ENCODE data around the gene MCM7.

Gene MCM7

DNA sequence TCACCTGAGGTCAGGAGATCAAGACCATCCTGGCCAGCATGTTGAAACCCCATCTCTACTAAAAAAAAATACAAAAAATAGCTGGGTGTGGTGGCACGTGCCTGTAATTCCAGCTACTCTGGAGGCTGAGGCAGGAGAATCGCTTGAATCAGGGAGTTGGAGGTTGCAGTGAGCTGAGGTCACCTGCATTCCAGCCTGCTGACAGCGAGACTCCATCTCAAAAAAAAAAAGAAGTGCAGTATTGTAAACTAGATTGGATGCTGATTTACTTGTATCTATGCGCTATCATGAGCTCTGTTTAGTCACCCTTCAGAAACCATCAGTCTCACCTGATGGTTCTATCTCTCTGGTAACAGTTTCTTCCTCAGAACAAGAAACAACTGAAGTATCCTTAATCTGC lies 37.8 kb downstream of the MCM7 start:
- H3K9me2 ChIP-seq (replicated peaks; ENCODE audit: insufficient read depth, low read length), result no peaks in the 10 kb centered on the region
- H2AFZ ChIP-seq (ENCODE audit: low read depth, low read length, severe bottlenecking), result no peak overlapping the region
- no peaks in the 10 kb centered on the region for H3K9me3 ChIP-seq (ENCODE audit: insufficient read depth, low read length)
- no peaks in the 10 kb centered on the region for H3F3A ChIP-seq (ENCODE audit: insufficient read depth)
- H4K20me1 ChIP-seq (ENCODE audit: low read depth, low read length), result no peaks in the 10 kb centered on the region
- no peaks in the 10 kb centered on the region for H3K79me2 ChIP-seq (ENCODE audit: insufficient read depth, low read length)
- H3K9ac ChIP-seq (ENCODE audit: low read length), result no peak overlapping the region
- H3K4me2 ChIP-seq (ENCODE audit: low read depth, low read length, poor library complexity, severe bottlenecking), result no peak overlapping the region
- no peak overlapping the region for H3K4me3 ChIP-seq (ENCODE audit: insufficient read depth, low read length, poor library complexity, severe bottlenecking)
- H3K36me3 ChIP-seq (ENCODE audit: low read length), result no peaks in the 10 kb centered on the region
- H3K27me3 ChIP-seq (ENCODE audit: low read length), result no peaks in the 10 kb centered on the region
- H3K27ac ChIP-seq (ENCODE audit: low read depth, low read length), result no peak overlapping the region
- TF ChIP-seq EZH2phosphoT487 (conservative IDR thresholded peaks at IDR 0.05; ENCODE audit: low read length), result no peak
- TF ChIP-seq, protein P1, sequence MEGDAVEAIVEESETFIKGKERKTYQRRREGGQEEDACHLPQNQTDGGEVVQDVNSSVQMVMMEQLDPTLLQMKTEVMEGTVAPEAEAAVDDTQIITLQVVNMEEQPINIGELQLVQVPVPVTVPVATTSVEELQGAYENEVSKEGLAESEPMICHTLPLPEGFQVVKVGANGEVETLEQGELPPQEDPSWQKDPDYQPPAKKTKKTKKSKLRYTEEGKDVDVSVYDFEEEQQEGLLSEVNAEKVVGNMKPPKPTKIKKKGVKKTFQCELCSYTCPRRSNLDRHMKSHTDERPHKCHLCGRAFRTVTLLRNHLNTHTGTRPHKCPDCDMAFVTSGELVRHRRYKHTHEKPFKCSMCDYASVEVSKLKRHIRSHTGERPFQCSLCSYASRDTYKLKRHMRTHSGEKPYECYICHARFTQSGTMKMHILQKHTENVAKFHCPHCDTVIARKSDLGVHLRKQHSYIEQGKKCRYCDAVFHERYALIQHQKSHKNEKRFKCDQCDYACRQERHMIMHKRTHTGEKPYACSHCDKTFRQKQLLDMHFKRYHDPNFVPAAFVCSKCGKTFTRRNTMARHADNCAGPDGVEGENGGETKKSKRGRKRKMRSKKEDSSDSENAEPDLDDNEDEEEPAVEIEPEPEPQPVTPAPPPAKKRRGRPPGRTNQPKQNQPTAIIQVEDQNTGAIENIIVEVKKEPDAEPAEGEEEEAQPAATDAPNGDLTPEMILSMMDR (IDR thresholded peaks at IDR 0.05; ENCODE audit: insufficient read depth, low read length, poor library complexity, severe bottlenecking), result no peak

GRCh38 chr7:100061518-100062193 lies 39.5 kb downstream of the MCM7 start:
- H3K9me2 ChIP-seq (replicated peaks; ENCODE audit: insufficient read depth, low read length), result no peaks in the 10 kb centered on the region
- no peak overlapping the region for H3K4me3 ChIP-seq (ENCODE audit: insufficient read depth, low read length, poor library complexity, severe bottlenecking)
- H4K20me1 ChIP-seq (ENCODE audit: low read depth, low read length), result no peaks in the 10 kb centered on the region
- TF ChIP-seq EZH2phosphoT487 (conservative IDR thresholded peaks at IDR 0.05; ENCODE audit: low read length), result no peak
- TF ChIP-seq, protein P1 (IDR thresholded peaks at IDR 0.05; ENCODE audit: insufficient read depth, low read length, poor library complexity, severe bottlenecking), result no peak
- no peaks in the 10 kb centered on the region for H3F3A ChIP-seq (ENCODE audit: insufficient read depth)
- H3K9ac ChIP-seq (ENCODE audit: low read length), result no peak overlapping the region
- no peaks in the 10 kb centered on the region for H3K36me3 ChIP-seq (ENCODE audit: low read length)
- H3K27ac ChIP-seq (ENCODE audit: low read depth, low read length), result no peak overlapping the region
- no peak overlapping the region for H2AFZ ChIP-seq (ENCODE audit: low read depth, low read length, severe bottlenecking)
- no peaks in the 10 kb centered on the region for H3K79me2 ChIP-seq (ENCODE audit: insufficient read depth, low read length)
- no peaks in the 10 kb centered on the region for H3K27me3 ChIP-seq (ENCODE audit: low read length)
- no peak overlapping the region for H3K4me2 ChIP-seq (ENCODE audit: low read depth, low read length, poor library complexity, severe bottlenecking)
- H3K9me3 ChIP-seq (ENCODE audit: insufficient read depth, low read length), result no peaks in the 10 kb centered on the region

- Histone ChIP-seq H4K20me1 (ENCODE audit: low read depth, low read length) (no peaks in the 10 kb centered on the region), H3K4me3 (ENCODE audit: insufficient read depth, low read length, poor library complexity, severe bottlenecking) (no peak overlapping the region), H3K27me3 (ENCODE audit: low read length) (no peaks in the 10 kb centered on the region), H3K79me2 (ENCODE audit: insufficient read depth, low read length) (no peaks in the 10 kb centered on the region), H3F3A (ENCODE audit: insufficient read depth) (no peaks in the 10 kb centered on the region), H3K27ac (ENCODE audit: low read depth, low read length) (no peak overlapping the region), H3K4me2 (ENCODE audit: low read depth, low read length, poor library complexity, severe bottlenecking) (no peak overlapping the region), H2AFZ (ENCODE audit: low read depth, low read length, severe bottlenecking) (no peak overlapping the region), H3K9ac (ENCODE audit: low read length) (no peak overlapping the region), H3K36me3 (ENCODE audit: low read length) (no peaks in the 10 kb centered on the region), H3K9me3 (ENCODE audit: insufficient read depth, low read length) (no peaks in the 10 kb centered on the region), H3K9me2 (replicated peaks; ENCODE audit: insufficient read depth, low read length) (no peaks in the 10 kb centered on the region)
- TF ChIP-seq EZH2phosphoT487 (conservative IDR thresholded peaks at IDR 0.05; ENCODE audit: low read length), result no peak
- TF ChIP-seq, protein P1 (IDR thresholded peaks at IDR 0.05; ENCODE audit: insufficient read depth, low read length, poor library complexity, severe bottlenecking), result no peak
Measured at GRCh38 chr7:100059251-100059739, 41.9 kb downstream of the MCM7 start.

All from SU-DHL-6 (cell line).